ENCODE measurements around the gene MRM2. TPM values are rescaled to one million over a fixed set of nuclear protein-coding genes. Genes with fewer than 3 reads are reported as not detected.

Gene MRM2
- total RNA-seq, 1 donor from 2014 or later = 19.1 TPM

- Mint-ChIP-seq H3K4me3 (ENCODE audit: unreplicated experiment) (no peak overlapping the region), H3K27me3 (ENCODE audit: unreplicated experiment) (peaks cover 7% of the 10 kb centered on the region), H3K9me3 (ENCODE audit: unreplicated experiment) (no peaks in the 10 kb centered on the region), H3K27ac (ENCODE audit: unreplicated experiment) (no peak overlapping the region), H3K4me1 (ENCODE audit: unreplicated experiment) (peaks cover 5% of the 10 kb centered on the region), H3K36me3 (ENCODE audit: low read depth, unreplicated experiment) (peaks cover 25% of the 10 kb centered on the region)
- no peak for TF ChIP-seq CTCF (IDR thresholded peaks at IDR 0.05; ENCODE audit: unreplicated experiment)
- DNase-seq (ENCODE audit: low spot score) = no peak
Observed at GRCh38 chr7:2227699-2228098, 14.3 kb downstream of the MRM2 start.

- no peak overlapping the region for H3K27ac Mint-ChIP-seq (ENCODE audit: unreplicated experiment)
- H3K36me3 Mint-ChIP-seq (ENCODE audit: low read depth, unreplicated experiment) = peaks cover 33% of the 10 kb centered on the region
- no peak for DNase-seq (ENCODE audit: low spot score)
- H3K27me3 Mint-ChIP-seq (ENCODE audit: unreplicated experiment) = peaks cover 3% of the 10 kb centered on the region
- no peaks in the 10 kb centered on the region for H3K4me1 Mint-ChIP-seq (ENCODE audit: unreplicated experiment)
- TF ChIP-seq CTCF (IDR thresholded peaks at IDR 0.05; ENCODE audit: unreplicated experiment) = no peak
- peak overlapping the region; percentile 20 for H3K4me3 Mint-ChIP-seq (ENCODE audit: unreplicated experiment)
- no peaks in the 10 kb centered on the region for H3K9me3 Mint-ChIP-seq (ENCODE audit: unreplicated experiment)
Observed at GRCh38 chr7:2225830-2226229, 16.2 kb downstream of the MRM2 start.

GRCh38 chr7:2225336-2225735 lies 16.7 kb downstream of the MRM2 start:
- H3K9me3 Mint-ChIP-seq (ENCODE audit: unreplicated experiment) = no peaks in the 10 kb centered on the region
- peaks cover 5% of the 10 kb centered on the region for H3K27me3 Mint-ChIP-seq (ENCODE audit: unreplicated experiment)
- H3K27ac Mint-ChIP-seq (ENCODE audit: unreplicated experiment) = no peak overlapping the region
- peak overlapping the region; percentile 33 for H3K4me3 Mint-ChIP-seq (ENCODE audit: unreplicated experiment)
- no peak for TF ChIP-seq CTCF (IDR thresholded peaks at IDR 0.05; ENCODE audit: unreplicated experiment)
- H3K4me1 Mint-ChIP-seq (ENCODE audit: unreplicated experiment) = no peaks in the 10 kb centered on the region
- H3K36me3 Mint-ChIP-seq (ENCODE audit: low read depth, unreplicated experiment) = peaks cover 33% of the 10 kb centered on the region
- DNase-seq (ENCODE audit: low spot score) = no peak

- peaks cover 5% of the 10 kb centered on the region for H3K27me3 Mint-ChIP-seq (ENCODE audit: unreplicated experiment)
- no peak overlapping the region for H3K4me3 Mint-ChIP-seq (ENCODE audit: unreplicated experiment)
- no peaks in the 10 kb centered on the region for H3K4me1 Mint-ChIP-seq (ENCODE audit: unreplicated experiment)
- no peak for DNase-seq (ENCODE audit: low spot score)
- H3K36me3 Mint-ChIP-seq (ENCODE audit: low read depth, unreplicated experiment) = peaks cover 33% of the 10 kb centered on the region
- TF ChIP-seq CTCF (IDR thresholded peaks at IDR 0.05; ENCODE audit: unreplicated experiment) = no peak
- H3K9me3 Mint-ChIP-seq (ENCODE audit: unreplicated experiment) = no peaks in the 10 kb centered on the region
- H3K27ac Mint-ChIP-seq (ENCODE audit: unreplicated experiment) = no peak overlapping the region
Observed at GRCh38 chr7:2224934-2225333, 17.1 kb downstream of the MRM2 start.

GRCh38 chr7:2224491-2224928 lies 17.5 kb downstream of the MRM2 start:
- no peak for DNase-seq (ENCODE audit: low spot score)
- no peaks in the 10 kb centered on the region for H3K4me1 Mint-ChIP-seq (ENCODE audit: unreplicated experiment)
- H3K4me3 Mint-ChIP-seq (ENCODE audit: unreplicated experiment) = peak overlapping the region; percentile 54
- no peak overlapping the region for H3K27ac Mint-ChIP-seq (ENCODE audit: unreplicated experiment)
- peaks cover 31% of the 10 kb centered on the region for H3K36me3 Mint-ChIP-seq (ENCODE audit: low read depth, unreplicated experiment)
- no peak for TF ChIP-seq CTCF (IDR thresholded peaks at IDR 0.05; ENCODE audit: unreplicated experiment)
- peaks cover 5% of the 10 kb centered on the region for H3K27me3 Mint-ChIP-seq (ENCODE audit: unreplicated experiment)
- no peaks in the 10 kb centered on the region for H3K9me3 Mint-ChIP-seq (ENCODE audit: unreplicated experiment)
